SW 1271 (cell line): ENCODE results near the gene CEBPG.

Source experiments
- DNase-seq, 2 experiments: peaks; one replicate each; lab custom pipeline; 2025; lab: John Stamatoyannopoulos, UW

CEBPG gene

GRCh38 chr19:33350538-33351309, 22.8 kb upstream of the CEBPG start:
- DNase-seq = no peak

- DNase-seq = no peak
These were observed 18.0 kb upstream of the CEBPG start for GRCh38 chr19:33355535-33355934.

- DNase-seq = no peak
These were observed 16.0 kb upstream of the CEBPG start for GRCh38 chr19:33357556-33357955.

GRCh38 chr19:33358408-33358807, 15.1 kb upstream of the CEBPG start:
- DNase-seq = no peak

GRCh38 chr19:33359581-33359980, 13.9 kb upstream of the CEBPG start:
- DNase-seq = no peak

GRCh38 chr19:33362508-33363228, 10.8 kb upstream of the CEBPG start:
- DNase-seq = no peak

GRCh38 chr19:33363476-33363875, 10.0 kb upstream of the CEBPG start:
- DNase-seq = no peak

- no peak for DNase-seq
These were observed 7.8 kb upstream of the CEBPG start for GRCh38 chr19:33365691-33366090.

GRCh38 chr19:33366127-33366526, 7.4 kb upstream of the CEBPG start:
- DNase-seq = no peak

- DNase-seq = no peak
These were observed 6.6 kb upstream of the CEBPG start for GRCh38 chr19:33366897-33367296.

GRCh38 chr19:33368074-33368864, 5.2 kb upstream of the CEBPG start:
- no peak for DNase-seq

GRCh38 chr19:33370783-33371182, 2.7 kb upstream of the CEBPG start:
- DNase-seq = no peak

GRCh38 chr19:33374236-33374714, 766 bp downstream of the CEBPG start:
- DNase-seq = no peak

GRCh38 chr19:33375156-33375836, 1.8 kb downstream of the CEBPG start:
- DNase-seq = no peak

- DNase-seq = peak in 1 of 2 experiments; percentile 7
These were observed 2.3 kb downstream of the CEBPG start for GRCh38 chr19:33375837-33376159.

GRCh38 chr19:33376423-33376822, 2.9 kb downstream of the CEBPG start:
- peak in 1 of 2 experiments; percentile 39 for DNase-seq

- no peak for DNase-seq
These were observed 3.5 kb downstream of the CEBPG start for GRCh38 chr19:33376941-33377557.

- DNase-seq = no peak
These were observed 4.3 kb downstream of the CEBPG start for GRCh38 chr19:33377586-33378475.

- no peak for DNase-seq
These were observed 5.8 kb downstream of the CEBPG start for GRCh38 chr19:33379151-33379829.

GRCh38 chr19:33381101-33381500, 7.6 kb downstream of the CEBPG start:
- DNase-seq = no peak
